NCI-H2171 treated with DMSO at 0.1 percent for 48 hours (cell line): ENCODE data around the gene EFCAB9.

Experiments used
- DNase-seq: peaks from one replicate; lab custom pipeline; 2025; lab: John Stamatoyannopoulos, UW

EFCAB9 gene

DNA sequence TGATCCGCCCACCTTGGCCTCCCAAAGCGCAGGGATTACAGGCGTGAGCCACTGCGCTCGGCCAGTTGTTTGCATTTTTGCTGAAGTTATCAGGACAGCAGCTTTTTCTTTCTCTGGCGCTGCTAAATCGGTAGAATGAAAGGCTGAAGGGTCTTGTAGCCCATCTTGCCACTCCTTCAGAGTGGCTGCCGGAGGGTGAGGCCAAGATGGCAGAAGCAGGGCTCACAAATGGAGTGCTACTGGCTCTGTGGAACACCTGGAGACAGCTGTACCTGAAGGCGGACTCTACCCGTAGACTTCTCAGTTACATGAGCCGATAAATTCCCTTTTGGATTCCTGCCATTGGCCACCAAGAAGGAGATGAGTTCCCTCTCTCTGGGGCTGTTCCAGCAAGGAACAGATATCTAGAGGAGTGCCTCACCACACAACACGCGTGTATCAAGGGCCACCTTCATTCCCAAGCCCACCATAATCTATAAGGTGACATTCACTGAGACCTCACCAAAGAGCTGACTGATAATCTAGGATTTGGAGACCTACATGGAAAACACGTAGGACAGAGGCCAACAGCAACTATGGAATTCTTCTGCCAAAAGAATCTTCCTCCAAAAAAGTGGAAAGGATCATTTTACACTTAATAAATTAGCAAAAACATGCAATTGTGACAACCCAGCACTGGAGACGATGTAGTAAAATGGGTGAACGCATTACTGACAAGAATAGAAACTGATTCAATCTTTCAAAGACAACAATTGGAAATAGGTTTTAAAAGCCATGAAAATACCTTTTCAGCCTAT, 27.7 kb upstream of the EFCAB9 start:
- DNase-seq = no peak

DNA sequence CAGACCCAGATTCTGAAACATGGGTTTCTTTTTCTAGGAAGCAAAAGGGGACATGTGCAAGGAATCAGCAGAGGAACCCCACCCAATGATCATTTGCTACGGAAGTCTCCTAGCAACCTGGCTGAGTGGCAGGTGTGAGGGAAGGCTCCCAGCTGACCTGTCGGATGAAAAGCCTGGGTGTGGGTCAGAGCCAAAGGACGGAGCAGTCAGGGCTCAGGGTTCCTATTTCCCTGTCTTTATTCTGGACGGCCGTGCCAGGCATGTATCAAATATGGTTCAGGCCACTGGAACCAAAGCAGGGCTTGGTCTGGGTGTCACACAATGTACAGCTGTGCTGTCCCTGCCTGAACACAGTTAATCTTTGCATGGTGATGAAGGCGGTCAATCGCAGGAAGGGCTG, 26.1 kb upstream of the EFCAB9 start:
- DNase-seq = no peak

- no peak for DNase-seq
These were observed 25.7 kb upstream of the EFCAB9 start for GRCh38 chr5:172168311-172168710.

- DNase-seq = no peak
These were observed 24.8 kb upstream of the EFCAB9 start for GRCh38 chr5:172169216-172169615.

GRCh38 chr5:172170251-172170701, 23.7 kb upstream of the EFCAB9 start:
- DNase-seq = no peak

DNA sequence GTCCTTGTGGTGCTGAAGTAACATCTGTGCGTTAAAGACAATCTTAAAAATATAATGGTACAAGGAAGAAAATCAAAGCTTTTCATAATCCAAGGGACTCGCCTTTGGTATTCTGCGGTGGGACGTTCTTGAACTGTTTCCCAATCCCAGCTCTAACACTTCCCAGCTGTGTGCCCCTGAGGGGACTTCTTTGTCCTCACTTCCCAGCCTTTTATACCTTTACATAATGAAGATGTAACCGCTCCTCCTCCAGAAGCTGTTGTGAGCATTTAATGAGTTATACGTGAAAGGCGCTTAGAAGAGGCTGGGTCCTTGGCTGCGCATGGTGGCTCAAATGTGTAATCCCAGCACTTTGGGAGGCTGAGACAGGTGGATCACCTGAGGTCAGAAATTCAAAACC, 22.9 kb upstream of the EFCAB9 start:
- no peak for DNase-seq

- DNase-seq = no peak
These were observed 20.9 kb upstream of the EFCAB9 start for GRCh38 chr5:172172912-172173563.

DNA sequence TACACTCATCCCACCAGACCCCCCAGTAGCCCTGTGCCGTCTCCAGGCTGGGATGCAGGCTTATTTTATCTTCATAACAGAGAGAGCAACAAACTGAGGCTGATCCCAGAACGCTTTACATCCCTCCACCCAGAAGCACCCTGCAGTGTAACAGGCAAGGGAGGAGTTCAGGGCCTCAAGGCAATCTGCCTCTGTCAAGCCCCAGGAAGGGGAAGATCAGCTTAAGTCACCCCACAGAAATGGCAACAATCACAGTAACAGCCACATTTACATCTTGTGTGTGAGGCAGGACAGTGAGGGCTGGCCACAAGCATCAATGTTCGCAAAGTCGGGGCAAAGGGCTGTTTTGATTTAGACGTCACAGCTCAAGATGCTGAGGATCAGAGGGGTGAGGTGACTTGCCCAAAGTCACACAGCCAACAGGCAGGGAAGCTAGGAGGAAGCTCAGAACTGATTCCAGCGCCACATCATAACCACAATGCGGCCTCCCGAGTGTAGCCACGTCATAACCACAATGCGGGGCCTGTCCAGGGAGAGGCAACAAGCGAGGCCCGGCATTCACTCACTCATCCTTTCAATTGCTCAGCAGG, 20.3 kb upstream of the EFCAB9 start:
- no peak for DNase-seq

DNA sequence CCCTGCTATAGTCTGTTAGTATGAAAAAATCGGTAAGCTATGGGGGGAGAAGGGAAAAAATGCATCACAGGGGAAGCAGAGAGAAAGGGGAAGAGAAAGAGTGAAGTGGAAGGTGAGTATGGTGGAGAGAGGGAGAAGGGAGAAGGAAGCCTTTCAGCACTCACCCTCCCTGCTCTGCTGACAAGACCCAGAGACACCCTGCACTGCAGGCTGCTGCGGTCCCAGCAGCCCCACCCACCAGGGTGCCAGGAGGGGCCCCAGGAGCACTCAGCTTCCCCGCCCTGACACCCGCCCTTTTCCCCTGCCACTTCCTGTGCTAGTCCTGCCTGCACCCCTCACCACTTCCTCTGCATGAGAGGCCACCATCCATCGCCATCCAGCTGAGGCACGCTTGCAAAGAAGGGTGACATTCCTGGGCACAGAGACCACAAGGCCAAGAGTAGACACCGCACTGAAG, 18.7 kb upstream of the EFCAB9 start:
- DNase-seq = no peak

- DNase-seq = no peak
These were observed 16.8 kb upstream of the EFCAB9 start for GRCh38 chr5:172177176-172177575.

DNA sequence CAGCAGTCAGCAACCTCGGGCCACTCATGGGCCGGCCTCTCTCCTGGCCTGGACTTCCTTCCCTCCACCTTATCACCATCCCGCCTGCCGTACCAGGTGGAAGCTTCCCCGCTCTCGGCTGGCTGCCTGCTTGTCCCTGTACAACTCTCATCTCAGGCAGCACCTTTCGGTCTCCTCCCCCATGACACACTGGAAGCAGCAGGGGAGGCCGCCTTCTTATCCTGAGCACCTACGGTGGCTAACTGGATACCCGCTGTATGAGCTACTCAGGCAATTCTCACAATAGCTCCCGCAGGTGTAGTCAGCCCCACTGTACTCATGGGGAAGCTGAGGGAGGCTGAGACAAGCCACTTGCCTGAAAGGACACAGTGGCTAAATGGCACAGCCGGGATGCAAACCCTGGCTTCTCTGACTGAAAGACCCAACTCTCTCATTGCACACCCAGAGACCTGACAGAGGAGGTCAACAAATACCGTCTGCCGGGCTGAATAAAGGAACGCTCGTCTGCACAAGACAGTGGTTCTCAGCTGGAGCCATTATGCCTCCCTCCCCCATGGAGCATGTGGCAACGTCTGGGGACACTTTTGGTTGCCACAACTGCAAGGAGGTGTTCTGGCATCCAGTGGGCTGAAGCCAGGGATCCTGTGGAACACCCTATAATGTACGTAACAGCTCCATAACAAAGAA, 15.5 kb upstream of the EFCAB9 start:
- DNase-seq = no peak

DNA sequence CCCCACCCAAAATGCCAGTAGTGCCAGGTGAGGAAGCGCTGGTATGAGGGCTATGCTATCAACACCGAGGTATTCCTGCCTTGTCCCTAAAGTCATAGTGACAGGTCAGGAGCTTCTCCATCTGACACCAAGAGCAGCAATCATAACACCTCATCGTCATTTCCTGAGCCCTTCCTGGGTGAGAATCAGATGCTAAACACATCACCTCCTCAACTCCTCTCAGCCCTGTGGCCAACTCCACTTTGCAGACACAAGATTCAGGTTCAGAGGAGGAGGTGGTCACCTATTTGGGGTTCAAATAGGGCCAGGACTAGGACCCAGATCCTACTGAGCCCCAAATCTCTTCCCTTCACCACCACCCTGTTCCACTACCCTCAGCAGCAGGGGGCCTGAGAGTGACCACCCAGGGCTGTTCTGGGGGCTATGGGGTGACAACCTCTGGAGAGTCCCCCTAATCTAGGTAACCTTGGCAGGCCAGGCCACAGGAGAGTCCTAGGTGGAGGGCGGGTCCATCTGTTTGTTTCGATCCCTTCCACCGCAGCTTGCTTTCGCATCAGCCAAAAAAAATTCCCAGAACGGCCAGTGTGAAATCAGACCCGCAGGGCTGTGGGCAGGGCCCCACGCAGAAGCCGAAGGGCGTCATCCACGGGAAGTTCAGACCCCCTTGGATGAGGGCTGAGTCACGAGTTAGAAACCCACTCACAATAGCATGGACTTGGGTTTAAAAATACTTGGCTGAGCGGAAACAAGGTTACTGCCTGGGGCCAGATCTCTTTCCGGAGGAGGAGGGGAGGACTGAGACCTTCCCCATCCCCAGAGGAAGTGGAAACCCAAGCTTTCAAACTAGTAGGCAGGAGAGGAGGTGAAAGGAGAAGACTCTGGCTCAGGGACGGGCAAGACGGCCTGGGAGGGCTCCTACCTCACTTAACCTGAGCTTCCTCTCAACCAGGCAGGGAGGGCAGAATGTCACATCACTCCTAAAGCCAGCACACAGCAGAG, 14.7 kb upstream of the EFCAB9 start:
- DNase-seq = no peak

GRCh38 chr5:172180936-172181335, 13.0 kb upstream of the EFCAB9 start:
- DNase-seq = no peak

- no peak for DNase-seq
These were observed 11.7 kb upstream of the EFCAB9 start for GRCh38 chr5:172182291-172182690.

GRCh38 chr5:172183881-172184280, 10.1 kb upstream of the EFCAB9 start:
- DNase-seq = no peak

DNA sequence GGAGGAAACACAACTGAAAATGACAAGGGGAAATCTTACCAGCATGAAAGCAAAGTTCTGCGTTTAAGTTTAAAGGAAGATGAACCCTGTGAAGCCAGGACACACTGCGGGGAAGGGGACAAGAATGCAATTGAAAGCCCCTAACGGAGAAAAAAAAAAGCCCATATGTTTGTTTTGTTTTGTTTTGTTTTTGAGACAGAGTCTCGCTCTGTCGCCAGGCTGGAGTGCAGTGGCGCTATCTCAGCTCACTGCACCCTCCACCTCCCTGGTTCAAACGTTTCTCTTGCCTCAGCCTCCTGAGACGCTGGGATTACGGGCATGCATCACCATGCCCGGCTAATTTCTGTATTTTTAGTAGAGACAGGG, 8.9 kb upstream of the EFCAB9 start:
- no peak for DNase-seq

- no peak for DNase-seq
These were observed 7.8 kb upstream of the EFCAB9 start for GRCh38 chr5:172186114-172186695.

DNA sequence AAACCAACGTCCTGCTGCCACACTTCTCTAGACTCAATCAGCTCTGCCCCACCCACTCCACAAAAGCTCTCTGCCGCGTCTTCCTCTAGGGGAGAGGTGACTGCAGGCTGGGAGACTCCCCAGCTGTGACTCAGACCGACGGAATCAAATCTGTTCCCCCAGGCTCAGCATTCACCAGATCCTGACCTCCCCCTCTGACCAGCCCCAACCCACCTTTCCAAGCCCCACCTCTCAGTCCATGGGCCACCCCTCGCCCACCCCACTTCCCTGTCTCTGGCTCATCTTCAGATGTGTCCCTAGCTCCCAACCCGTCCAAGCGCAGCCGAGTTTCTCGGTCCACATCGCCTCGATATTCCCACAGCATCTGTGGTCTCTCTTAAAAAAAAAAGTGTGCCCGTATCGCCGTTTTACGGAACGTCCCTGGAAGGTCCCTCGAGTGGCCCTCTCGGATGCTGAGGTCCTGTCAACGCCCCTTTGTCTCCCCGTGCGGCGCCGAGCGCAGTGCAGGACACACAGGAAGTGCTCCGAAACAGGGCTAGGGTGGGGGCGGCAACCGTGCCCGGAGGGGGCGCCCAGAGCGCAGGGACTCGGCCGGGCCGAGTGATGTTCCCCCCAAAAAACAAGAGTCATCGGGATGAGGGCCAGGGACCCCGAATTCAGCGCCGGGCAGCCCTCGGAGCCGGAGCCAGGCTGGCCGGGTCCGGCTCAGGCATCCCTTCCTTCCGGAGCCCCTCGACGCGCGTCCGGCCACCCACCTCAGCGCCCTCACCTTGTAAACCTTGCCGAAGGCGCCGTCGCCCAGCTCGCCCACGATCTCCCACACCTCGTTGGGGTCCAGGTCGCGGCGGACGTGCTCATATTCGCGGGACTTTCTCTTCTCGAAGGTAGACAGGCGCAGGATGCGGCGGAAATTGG, 6.6 kb upstream of the EFCAB9 start:
- DNase-seq = no peak

- DNase-seq = peak; percentile 70
These were observed 5.7 kb upstream of the EFCAB9 start, which contains the start of gene STK10 for GRCh38 chr5:172188033-172188892. TSS of gene STK10 (minus strand) at chr5:172188224. CDS start at chr5:172188042, 182 bp downstream.
